GM21786 (cell line): ENCODE measurements around the gene YIPF3.
"Not testable (repeated sequence)": the region's sequence is repeated elsewhere in the genome, so short reads cannot be mapped to it uniquely, and the experiment has no call there.

Experiments used
- ATAC-seq: cut with Tn5 transposase; IDR thresholded peaks from one replicate; pipeline ENCODE4 v1.9.1; 2021; ENCODE audit not compliant: unreplicated experiment

Gene YIPF3

GRCh38 chr6:43516697-43517504 is at the start of gene YIPF3, which contains the start of gene POLR1C:
Gene YIPF3 (minus strand): TSS chr6:43516926. CDS start chr6:43516807, 119 bp downstream.
Gene POLR1C (plus strand): TSS chr6:43517089. CDS start chr6:43517110, 21 bp downstream.
- peak; percentile 88 for ATAC-seq

GRCh38 chr6:43559328-43559727 is 42.6 kb upstream of the YIPF3 start:
- no peak for ATAC-seq

GRCh38 chr6:43557620-43558019 is 40.9 kb upstream of the YIPF3 start:
- not testable (repeated sequence) for ATAC-seq

GRCh38 chr6:43547222-43547621 is 30.5 kb upstream of the YIPF3 start:
- ATAC-seq = no peak

- ATAC-seq = no peak
Observed at GRCh38 chr6:43544461-43544860, 27.7 kb upstream of the YIPF3 start.

- ATAC-seq = no peak
Observed at GRCh38 chr6:43541774-43542471, 25.2 kb upstream of the YIPF3 start.

GRCh38 chr6:43540507-43540906 is 23.8 kb upstream of the YIPF3 start:
- no peak for ATAC-seq

- ATAC-seq = not testable (repeated sequence)
Observed at GRCh38 chr6:43539409-43539808, 22.7 kb upstream of the YIPF3 start.

GRCh38 chr6:43538986-43539385 is 22.3 kb upstream of the YIPF3 start:
- ATAC-seq = not testable (repeated sequence)

- no peak for ATAC-seq
Observed at GRCh38 chr6:43532201-43532600, 15.5 kb upstream of the YIPF3 start.

- ATAC-seq = no peak
Observed at GRCh38 chr6:43524483-43524961, 7.8 kb upstream of the YIPF3 start.

GRCh38 chr6:43523284-43523683 is 6.6 kb upstream of the YIPF3 start:
- no peak for ATAC-seq

GRCh38 chr6:43522547-43523261 is 6.0 kb upstream of the YIPF3 start:
- no peak for ATAC-seq

- no peak for ATAC-seq
Observed at GRCh38 chr6:43521836-43522235, 5.1 kb upstream of the YIPF3 start.

GRCh38 chr6:43520097-43520496 is 3.4 kb upstream of the YIPF3 start:
- no peak for ATAC-seq

- no peak for ATAC-seq
Observed at GRCh38 chr6:43517505-43518357, 1.0 kb upstream of the YIPF3 start.

- no peak for ATAC-seq
Observed at GRCh38 chr6:43516367-43516696, 394 bp downstream of the YIPF3 start.

- ATAC-seq = no peak
Observed at GRCh38 chr6:43515808-43516207, 918 bp downstream of the YIPF3 start.

- no peak for ATAC-seq
Observed at GRCh38 chr6:43511824-43512415, 4.8 kb downstream of the YIPF3 start.

- no peak for ATAC-seq
Observed at GRCh38 chr6:43510827-43511163, 5.9 kb downstream of the YIPF3 start.
